GM23338 (cell line): Measurements from ENCODE around the gene KHSRP. TPM values are rescaled to one million over a fixed set of nuclear protein-coding genes. Genes with fewer than 3 reads are reported as not detected.

Experiments used
- ATAC-seq: fragments of 200-7000 bp; cut with Tn5 transposase; 3 replicates; pipeline ENCODE4 v1.9.1; 2020
- DNase-seq: peaks from one replicate; pipeline ENCODE4 v3.0.0-alpha.2; 2015; ENCODE audit warnings: low spot score
- H2AFZ ChIP-seq: fragments of 200-600 bp; sonication (generic); 2 replicates; pipeline ENCODE4 v1.8.0; 2016; ENCODE audit warnings: antibody characterized with exemption, mild to moderate bottlenecking, moderate library complexity
- H3F3A ChIP-seq: fragments of 200-600 bp; sonication (generic); replicated peaks from 2 replicates; pipeline ENCODE4 v1.8.0; 2017; ENCODE audit warnings: antibody characterized with exemption, mixed run types, low read depth
- H3K27ac ChIP-seq: fragments of 200-600 bp; sonication (generic); 2 replicates; pipeline ENCODE4 v1.6.1; 2016; ENCODE audit warnings: low read depth
- H3K27me3 ChIP-seq: fragments of 200-600 bp; sonication (generic); 2 replicates; pipeline ENCODE4 v1.8.0; 2016; ENCODE audit warnings: mild to moderate bottlenecking, mixed run types, moderate library complexity; ENCODE audit not compliant: insufficient read depth
- H3K36me3 ChIP-seq: fragments of 200-600 bp; sonication (generic); 2 replicates; pipeline ENCODE4 v1.8.0; 2016; ENCODE audit warnings: mild to moderate bottlenecking; ENCODE audit not compliant: insufficient read depth
- H3K4me1 ChIP-seq: fragments of 200-600 bp; sonication (generic); 2 replicates; pipeline ENCODE4 v1.8.0; 2016; ENCODE audit warnings: mild to moderate bottlenecking, moderate library complexity; ENCODE audit not compliant: insufficient read depth
- H3K4me2 ChIP-seq: fragments of 200-600 bp; sonication (generic); 2 replicates; pipeline ENCODE4 v1.7.1; 2017; ENCODE audit warnings: mixed run types
- H3K4me3 ChIP-seq: fragments of 200-600 bp; sonication (generic); 2 replicates; pipeline ENCODE4 v1.6.1; 2016; ENCODE audit warnings: mixed run types
- H3K79me2 ChIP-seq: fragments of 200-600 bp; sonication (generic); replicated peaks from 2 replicates; pipeline ENCODE4 v1.8.0; 2017; ENCODE audit warnings: mild to moderate bottlenecking; ENCODE audit not compliant: insufficient read depth
- H3K9me2 ChIP-seq: fragments of 200-600 bp; sonication (generic); 2 replicates; pipeline ENCODE4 v1.8.0; 2017; ENCODE audit not compliant: insufficient read depth
- H4K20me1 ChIP-seq: fragments of 200-600 bp; sonication (generic); replicated peaks from 2 replicates; pipeline ENCODE4 v1.8.0; 2017; ENCODE audit warnings: mild to moderate bottlenecking; ENCODE audit not compliant: insufficient read depth
- H3K27ac Mint-ChIP-seq: 2 replicates; pipeline ENCODE4 v1.8.0; 2020; ENCODE audit warnings: inconsistent platforms, mild to moderate bottlenecking, moderate library complexity, mixed read lengths
- H3K27me3 Mint-ChIP-seq: 3 replicates; pipeline ENCODE4 v1.8.0; 2022; ENCODE audit warnings: low read depth, mild to moderate bottlenecking, moderate library complexity, mixed read lengths, inconsistent platforms; ENCODE audit not compliant: insufficient read depth, poor library complexity
- H3K36me3 Mint-ChIP-seq: 3 replicates; pipeline ENCODE4 v1.8.0; 2021; ENCODE audit warnings: low read depth, mild to moderate bottlenecking, inconsistent platforms, moderate library complexity, mixed read lengths
- H3K4me1 Mint-ChIP-seq: 3 replicates; pipeline ENCODE4 v1.8.0; 2020; ENCODE audit warnings: mild to moderate bottlenecking, inconsistent platforms, mixed read lengths
- H3K4me3 Mint-ChIP-seq: 3 replicates; pipeline ENCODE4 v1.8.0; 2021; ENCODE audit warnings: moderate library complexity, mild to moderate bottlenecking, inconsistent platforms, mixed read lengths
- H3K9me3 Mint-ChIP-seq: 3 replicates; pipeline ENCODE4 v1.8.0; 2020; ENCODE audit warnings: moderate library complexity, mild to moderate bottlenecking, inconsistent platforms, mixed read lengths
- CREB1 ChIP-seq: fragments of 250-450 bp; sonication (Bioruptor Pico); IDR thresholded peaks from 2 replicates; pipeline ENCODE4 v1.5.0; 2020; ENCODE audit warnings: low read depth, mild to moderate bottlenecking, moderate library complexity
- EZH2 ChIP-seq: fragments of 200-600 bp; sonication (generic); IDR thresholded peaks from one replicate; pipeline ENCODE4 v1.8.0; 2017; ENCODE audit warnings: antibody characterized with exemption, mild to moderate bottlenecking, low read depth; ENCODE audit not compliant: unreplicated experiment
- EZH2phosphoT487 ChIP-seq: fragments of 200-600 bp; sonication (generic); IDR thresholded peaks from one replicate; pipeline ENCODE4 v1.8.1; 2018; ENCODE audit warnings: antibody characterized with exemption; ENCODE audit not compliant: unreplicated experiment
- JUNB ChIP-seq: IDR thresholded peaks from one replicate; pipeline ENCODE4 v1.6.1; 2016; ENCODE audit warnings: antibody characterized with exemption; ENCODE audit not compliant: unreplicated experiment
- NANOG ChIP-seq: IDR thresholded peaks from 2 replicates; pipeline ENCODE4 v1.6.1; 2016; ENCODE audit warnings: antibody characterized with exemption, borderline replicate concordance
- STAT1 ChIP-seq: IDR thresholded peaks from one replicate; pipeline ENCODE4 v1.6.1; 2016; ENCODE audit warnings: antibody characterized with exemption; ENCODE audit not compliant: unreplicated experiment
- ZNF114 ChIP-seq: fragments of 250-450 bp; sonication (Bioruptor Pico); IDR thresholded peaks from 2 replicates; pipeline ENCODE4 v1.5.0; 2020; ENCODE audit warnings: mild to moderate bottlenecking, moderate library complexity
- ZNF331 ChIP-seq: fragments of 250-450 bp; sonication (Bioruptor Pico); IDR thresholded peaks from 2 replicates; pipeline ENCODE4 v1.5.0; 2020; ENCODE audit warnings: low read depth, mild to moderate bottlenecking, moderate library complexity
- polyA plus RNA-seq: library from polyadenylated mRNA; unstranded; fragments of >200 nt; fragmentation: Nextera tagmentation; extraction: Ambion mirVana; gene quantifications from 2 replicates; pipeline ENCODE4 v1.2.1, GENCODE V29; 2016
- total RNA-seq: library from RNA; depleted of rRNA; stranded (reverse); fragments of >200 nt; shearing (Covaris generic); gene quantifications from 2 replicates; pipeline ENCODE4 v1.2.3, GENCODE V29; 2014
- TF ChIP-seq, protein P1 (sequence below): IDR thresholded peaks from one replicate; pipeline ENCODE4 v1.6.1; 2018; ENCODE audit warnings: antibody characterized with exemption; ENCODE audit not compliant: unreplicated experiment
- TF ChIP-seq, protein P2 (sequence below), 2 experiments: fragments of 200-600 bp in 1 of 2; sonication (generic) in 1 of 2; conservative IDR thresholded peaks; 2 replicates each; pipeline versions ENCODE4 v1.5.1 to v1.6.1; 2016 to 2017; ENCODE audit warnings: antibody characterized with exemption in 2 of 2, low read depth in 2 of 2, mild to moderate bottlenecking in 2 of 2, moderate library complexity in 1 of 2
- TF ChIP-seq, protein P3 (sequence below): IDR thresholded peaks from 2 replicates; pipeline ENCODE4 v1.6.1; 2016; ENCODE audit warnings: antibody characterized with exemption

The KHSRP gene
- total and polyA plus RNA-seq, 2 experiments from 2014 or later = 129 to 359 TPM

DNA sequence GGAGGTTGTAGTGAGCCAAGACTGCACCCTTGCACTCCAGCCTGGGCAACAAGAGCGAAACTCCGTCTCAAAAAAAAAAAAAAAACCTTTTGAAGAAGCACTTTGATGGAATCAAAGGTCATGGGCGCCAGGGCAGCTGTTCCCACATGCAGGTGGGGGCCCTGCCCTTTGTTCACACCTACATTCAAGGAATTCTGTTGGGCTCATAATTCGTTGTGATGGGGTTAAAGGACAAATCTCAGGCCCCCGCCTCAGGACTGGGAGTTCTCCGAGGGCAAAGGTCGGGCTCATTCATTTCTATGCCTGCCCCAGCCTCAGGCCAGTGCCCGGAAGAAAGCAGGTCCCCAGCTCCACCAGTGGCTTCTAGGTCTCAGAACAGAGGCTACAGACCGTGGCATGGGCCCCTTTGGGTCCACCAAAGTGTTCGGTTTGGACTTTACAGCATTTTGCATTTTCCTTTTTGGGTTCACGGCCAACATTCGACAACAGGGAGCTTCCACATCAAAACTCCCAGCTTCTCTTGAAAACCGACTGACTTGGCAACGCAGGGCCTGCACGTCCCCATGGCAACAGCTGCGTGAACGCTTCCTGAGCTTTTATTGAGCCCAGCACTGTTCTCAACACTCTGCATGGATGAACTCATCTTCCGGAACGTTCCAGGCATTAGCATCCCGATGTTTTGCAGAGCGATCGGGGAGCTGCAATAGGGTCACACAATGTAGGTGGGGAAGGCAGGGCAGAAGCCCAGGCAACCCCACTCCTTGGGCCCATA is 21.6 kb downstream of the KHSRP start:
- Histone ChIP-seq H3K4me3 (no peak overlapping the region), H3K27ac (no peak overlapping the region), H3K79me2 (no peaks in the 10 kb centered on the region), H2AFZ (peak overlapping the region; percentile 47), H3K27me3 (no peaks in the 10 kb centered on the region), H3F3A (no peaks in the 10 kb centered on the region), H3K9me2 (no peaks in the 10 kb centered on the region), H3K36me3 (no peaks in the 10 kb centered on the region), H4K20me1 (no peaks in the 10 kb centered on the region), H3K4me1 (no peaks in the 10 kb centered on the region), H3K4me2 (no peak overlapping the region)
- Mint-ChIP-seq H3K27me3 (peaks cover 2% of the 10 kb centered on the region), H3K4me3 (no peak overlapping the region), H3K9me3 (no peaks in the 10 kb centered on the region; the same call in 2 of the 3 replicates), H3K36me3 (no peaks in the 10 kb centered on the region), H3K4me1 (no peaks in the 10 kb centered on the region; the same call in 2 of the 3 replicates), H3K27ac (no peak overlapping the region)
- DNase-seq (peak; percentile 25), ATAC-seq (no peak)
- TF ChIP-seq, protein P1, sequence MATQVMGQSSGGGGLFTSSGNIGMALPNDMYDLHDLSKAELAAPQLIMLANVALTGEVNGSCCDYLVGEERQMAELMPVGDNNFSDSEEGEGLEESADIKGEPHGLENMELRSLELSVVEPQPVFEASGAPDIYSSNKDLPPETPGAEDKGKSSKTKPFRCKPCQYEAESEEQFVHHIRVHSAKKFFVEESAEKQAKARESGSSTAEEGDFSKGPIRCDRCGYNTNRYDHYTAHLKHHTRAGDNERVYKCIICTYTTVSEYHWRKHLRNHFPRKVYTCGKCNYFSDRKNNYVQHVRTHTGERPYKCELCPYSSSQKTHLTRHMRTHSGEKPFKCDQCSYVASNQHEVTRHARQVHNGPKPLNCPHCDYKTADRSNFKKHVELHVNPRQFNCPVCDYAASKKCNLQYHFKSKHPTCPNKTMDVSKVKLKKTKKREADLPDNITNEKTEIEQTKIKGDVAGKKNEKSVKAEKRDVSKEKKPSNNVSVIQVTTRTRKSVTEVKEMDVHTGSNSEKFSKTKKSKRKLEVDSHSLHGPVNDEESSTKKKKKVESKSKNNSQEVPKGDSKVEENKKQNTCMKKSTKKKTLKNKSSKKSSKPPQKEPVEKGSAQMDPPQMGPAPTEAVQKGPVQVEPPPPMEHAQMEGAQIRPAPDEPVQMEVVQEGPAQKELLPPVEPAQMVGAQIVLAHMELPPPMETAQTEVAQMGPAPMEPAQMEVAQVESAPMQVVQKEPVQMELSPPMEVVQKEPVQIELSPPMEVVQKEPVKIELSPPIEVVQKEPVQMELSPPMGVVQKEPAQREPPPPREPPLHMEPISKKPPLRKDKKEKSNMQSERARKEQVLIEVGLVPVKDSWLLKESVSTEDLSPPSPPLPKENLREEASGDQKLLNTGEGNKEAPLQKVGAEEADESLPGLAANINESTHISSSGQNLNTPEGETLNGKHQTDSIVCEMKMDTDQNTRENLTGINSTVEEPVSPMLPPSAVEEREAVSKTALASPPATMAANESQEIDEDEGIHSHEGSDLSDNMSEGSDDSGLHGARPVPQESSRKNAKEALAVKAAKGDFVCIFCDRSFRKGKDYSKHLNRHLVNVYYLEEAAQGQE = no peak

DNA sequence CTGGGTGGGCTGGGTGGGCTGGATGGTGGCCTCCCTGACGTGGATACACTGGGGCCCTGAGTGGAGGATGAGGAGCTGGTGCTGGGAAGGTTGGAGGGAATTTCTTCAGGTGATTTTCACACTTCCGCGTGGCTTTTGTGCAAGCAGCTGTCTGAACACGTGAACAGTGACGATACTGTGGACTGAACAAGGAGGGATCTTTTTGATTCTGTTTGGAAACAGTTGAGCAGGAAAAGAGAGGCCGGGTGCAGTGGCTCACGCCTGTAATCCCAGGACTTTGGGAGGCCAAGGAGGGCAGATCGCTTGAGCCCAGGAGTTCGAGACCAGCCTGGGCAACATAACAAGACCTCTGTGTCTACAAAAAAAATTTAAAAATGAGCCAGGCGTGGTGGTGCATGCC is 22.6 kb downstream of the KHSRP start:
- Histone ChIP-seq H3K79me2 (no peaks in the 10 kb centered on the region), H3K27ac (no peak overlapping the region), H4K20me1 (no peaks in the 10 kb centered on the region), H3K4me2 (no peak overlapping the region), H3K9me2 (no peaks in the 10 kb centered on the region), H2AFZ (no peak overlapping the region), H3K4me3 (no peak overlapping the region), H3K4me1 (no peaks in the 10 kb centered on the region), H3F3A (no peaks in the 10 kb centered on the region), H3K36me3 (no peaks in the 10 kb centered on the region), H3K27me3 (no peaks in the 10 kb centered on the region)
- ATAC-seq (no peak), DNase-seq (no peak)
- Mint-ChIP-seq H3K4me3 (no peak overlapping the region), H3K4me1 (no peaks in the 10 kb centered on the region; the same call in 2 of the 3 replicates), H3K27ac (no peak overlapping the region), H3K27me3 (peaks cover 2% of the 10 kb centered on the region), H3K9me3 (no peaks in the 10 kb centered on the region; the same call in 2 of the 3 replicates), H3K36me3 (no peaks in the 10 kb centered on the region)
- TF ChIP-seq JUNB (no peak), CREB1 (no peak), STAT1 (no peak), NANOG (no peak), ZNF331 (CRISPR knock-in tag) (no peak), EZH2 (no peak), ZNF114 (CRISPR knock-in tag) (no peak), EZH2phosphoT487 (no peak)
- TF ChIP-seq, protein P2, sequence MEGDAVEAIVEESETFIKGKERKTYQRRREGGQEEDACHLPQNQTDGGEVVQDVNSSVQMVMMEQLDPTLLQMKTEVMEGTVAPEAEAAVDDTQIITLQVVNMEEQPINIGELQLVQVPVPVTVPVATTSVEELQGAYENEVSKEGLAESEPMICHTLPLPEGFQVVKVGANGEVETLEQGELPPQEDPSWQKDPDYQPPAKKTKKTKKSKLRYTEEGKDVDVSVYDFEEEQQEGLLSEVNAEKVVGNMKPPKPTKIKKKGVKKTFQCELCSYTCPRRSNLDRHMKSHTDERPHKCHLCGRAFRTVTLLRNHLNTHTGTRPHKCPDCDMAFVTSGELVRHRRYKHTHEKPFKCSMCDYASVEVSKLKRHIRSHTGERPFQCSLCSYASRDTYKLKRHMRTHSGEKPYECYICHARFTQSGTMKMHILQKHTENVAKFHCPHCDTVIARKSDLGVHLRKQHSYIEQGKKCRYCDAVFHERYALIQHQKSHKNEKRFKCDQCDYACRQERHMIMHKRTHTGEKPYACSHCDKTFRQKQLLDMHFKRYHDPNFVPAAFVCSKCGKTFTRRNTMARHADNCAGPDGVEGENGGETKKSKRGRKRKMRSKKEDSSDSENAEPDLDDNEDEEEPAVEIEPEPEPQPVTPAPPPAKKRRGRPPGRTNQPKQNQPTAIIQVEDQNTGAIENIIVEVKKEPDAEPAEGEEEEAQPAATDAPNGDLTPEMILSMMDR (conservative IDR thresholded peaks at IDR 0.05; ENCODE audit: low read depth in 2 of 2) = no peak
- TF ChIP-seq, protein P3, sequence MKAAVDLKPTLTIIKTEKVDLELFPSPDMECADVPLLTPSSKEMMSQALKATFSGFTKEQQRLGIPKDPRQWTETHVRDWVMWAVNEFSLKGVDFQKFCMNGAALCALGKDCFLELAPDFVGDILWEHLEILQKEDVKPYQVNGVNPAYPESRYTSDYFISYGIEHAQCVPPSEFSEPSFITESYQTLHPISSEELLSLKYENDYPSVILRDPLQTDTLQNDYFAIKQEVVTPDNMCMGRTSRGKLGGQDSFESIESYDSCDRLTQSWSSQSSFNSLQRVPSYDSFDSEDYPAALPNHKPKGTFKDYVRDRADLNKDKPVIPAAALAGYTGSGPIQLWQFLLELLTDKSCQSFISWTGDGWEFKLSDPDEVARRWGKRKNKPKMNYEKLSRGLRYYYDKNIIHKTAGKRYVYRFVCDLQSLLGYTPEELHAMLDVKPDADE = no peak
- TF ChIP-seq, protein P1 = no peak
